ENCODE data around the gene PIM3.

Gene PIM3

GRCh38 chr22:49960159-49961004 lies at the start of gene PIM3:
PIM3 (plus strand) TSS chr22:49960772; CDS start chr22:49960948, 176 bp downstream.
- FAIRE-seq: no peak

DNA sequence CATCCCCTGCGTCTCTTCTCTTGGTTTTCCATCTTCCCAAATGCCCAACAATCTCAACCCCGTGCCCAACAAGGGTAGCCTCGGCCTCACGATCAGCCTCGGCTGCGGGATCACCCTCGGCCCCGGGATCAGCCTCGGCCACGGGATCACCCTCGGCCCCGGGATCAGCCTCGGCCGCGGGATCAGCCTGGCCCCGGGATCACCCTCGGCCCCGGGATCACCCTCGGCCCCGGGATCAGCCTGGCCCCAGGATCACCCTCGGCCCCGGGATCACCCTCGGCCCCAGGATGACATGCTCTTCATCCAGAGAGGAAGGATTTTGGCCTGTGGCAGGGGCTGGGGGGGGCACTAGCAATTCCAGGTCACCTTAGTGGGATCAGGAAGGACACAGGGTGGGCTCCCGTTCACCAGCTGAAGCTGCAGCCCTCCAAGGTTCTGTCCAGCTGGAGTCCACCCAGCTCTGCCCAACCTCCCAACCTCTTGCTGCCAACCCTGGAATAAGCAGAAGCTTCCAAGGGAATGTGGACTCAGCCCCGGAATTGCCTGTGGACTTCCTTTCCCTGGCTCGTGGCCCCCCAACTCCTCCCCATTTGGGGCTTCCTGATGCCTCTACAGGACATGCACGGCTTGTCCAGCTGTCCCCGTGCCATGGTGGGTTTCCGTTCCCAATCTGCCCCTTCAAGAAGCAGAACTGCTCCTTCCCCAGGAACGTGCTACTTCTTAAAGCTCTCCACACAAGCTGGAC lies 48.5 kb upstream of the PIM3 start:
- FAIRE-seq: no peak

- no peak for FAIRE-seq
Observed at GRCh38 chr22:49913026-49913425, 47.5 kb upstream of the PIM3 start.

DNA sequence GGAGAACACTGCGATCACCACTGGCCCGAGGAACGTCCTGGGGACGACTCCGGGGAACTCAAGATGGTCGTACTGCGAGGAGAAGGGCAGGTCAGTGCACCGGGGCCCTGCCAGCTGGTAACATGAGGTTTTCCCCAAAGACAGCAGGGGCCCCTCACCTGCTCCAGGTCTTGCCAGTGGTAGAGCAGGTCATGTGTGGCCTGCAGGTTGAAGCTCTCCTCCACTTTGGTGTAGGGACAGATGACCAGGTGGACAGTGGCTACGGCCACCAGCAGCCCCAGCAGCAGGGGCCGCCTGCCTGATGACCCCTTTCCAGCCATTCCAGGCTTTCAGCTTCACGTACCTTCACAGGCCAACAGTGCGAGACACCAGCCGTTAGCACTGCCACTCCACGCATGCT lies 47.1 kb upstream of the PIM3 start:
- no peak for FAIRE-seq

GRCh38 chr22:49914256-49914655 lies 46.3 kb upstream of the PIM3 start:
- no peak for FAIRE-seq

GRCh38 chr22:49915610-49916009 lies 45.0 kb upstream of the PIM3 start:
- FAIRE-seq: no peak

DNA sequence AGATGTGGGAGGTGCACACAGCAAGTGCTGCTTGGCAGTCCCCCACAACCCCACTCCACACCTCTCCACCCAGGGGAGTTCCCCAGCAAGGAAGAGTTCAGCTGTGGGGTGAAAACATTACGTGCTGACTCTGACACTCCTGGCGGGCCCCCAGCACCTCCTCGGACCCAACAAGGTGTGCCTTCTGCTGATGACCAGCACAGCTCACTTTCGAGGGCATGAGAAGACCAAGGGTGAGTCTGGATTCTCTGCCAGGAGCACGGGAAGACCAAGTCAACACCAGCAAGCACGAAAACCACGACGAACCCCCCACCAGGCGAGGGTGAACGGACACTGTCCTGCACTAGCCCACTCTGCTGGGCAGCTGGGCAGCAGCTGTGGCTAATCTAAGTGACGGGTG lies 43.7 kb upstream of the PIM3 start:
- no peak for FAIRE-seq

GRCh38 chr22:49917974-49918910 lies 42.3 kb upstream of the PIM3 start, which contains the start of the genes ALG12 and CRELD2:
ALG12 (minus strand) TSS chr22:49918438; CDS start chr22:49913765, 4,673 bp downstream.
CRELD2 (plus strand) TSS chr22:49918634; CDS start chr22:49918770, 136 bp downstream.
- no peak for FAIRE-seq

- FAIRE-seq: no peak
Observed at GRCh38 chr22:49918911-49919881, 41.4 kb upstream of the PIM3 start.

DNA sequence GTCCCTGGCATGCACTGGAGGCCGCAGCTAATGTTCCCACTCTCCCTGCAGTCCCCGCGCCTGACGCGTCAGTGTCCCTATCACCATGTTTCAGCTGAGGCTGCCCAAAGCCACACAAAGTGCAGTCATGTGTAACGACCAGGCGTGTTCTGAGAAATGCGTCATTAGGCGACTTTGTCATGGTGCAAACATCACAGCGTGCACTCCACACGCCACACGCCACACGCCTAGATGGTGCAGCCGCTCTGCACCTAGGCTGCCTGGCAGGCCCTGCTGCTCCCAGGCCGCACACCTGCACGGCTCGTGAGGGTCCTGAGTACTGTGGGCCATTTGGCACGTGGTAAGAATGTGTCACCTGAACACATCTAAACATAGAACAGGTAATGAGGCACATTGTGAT lies 39.7 kb upstream of the PIM3 start:
- FAIRE-seq: no peak

GRCh38 chr22:49921508-49922278 lies 38.9 kb upstream of the PIM3 start:
- FAIRE-seq: no peak

DNA sequence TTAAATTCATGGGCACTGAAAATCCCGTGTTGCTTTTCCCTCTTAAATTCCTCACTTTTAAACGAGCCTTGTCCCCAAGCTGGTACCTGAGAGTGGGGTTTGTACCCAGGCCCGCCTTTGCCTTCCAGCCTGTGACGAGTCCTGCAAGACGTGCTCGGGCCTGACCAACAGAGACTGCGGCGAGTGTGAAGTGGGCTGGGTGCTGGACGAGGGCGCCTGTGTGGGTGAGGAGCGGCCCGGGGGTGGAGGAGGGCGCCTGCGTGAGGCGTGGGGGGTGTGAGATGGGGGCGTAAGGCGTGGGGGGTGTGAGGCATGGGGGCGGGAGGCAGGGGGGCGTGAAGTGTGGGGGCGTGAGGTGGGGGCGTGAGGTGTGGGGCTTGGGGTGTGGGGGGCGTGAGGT lies 38.1 kb upstream of the PIM3 start:
- FAIRE-seq: no peak

DNA sequence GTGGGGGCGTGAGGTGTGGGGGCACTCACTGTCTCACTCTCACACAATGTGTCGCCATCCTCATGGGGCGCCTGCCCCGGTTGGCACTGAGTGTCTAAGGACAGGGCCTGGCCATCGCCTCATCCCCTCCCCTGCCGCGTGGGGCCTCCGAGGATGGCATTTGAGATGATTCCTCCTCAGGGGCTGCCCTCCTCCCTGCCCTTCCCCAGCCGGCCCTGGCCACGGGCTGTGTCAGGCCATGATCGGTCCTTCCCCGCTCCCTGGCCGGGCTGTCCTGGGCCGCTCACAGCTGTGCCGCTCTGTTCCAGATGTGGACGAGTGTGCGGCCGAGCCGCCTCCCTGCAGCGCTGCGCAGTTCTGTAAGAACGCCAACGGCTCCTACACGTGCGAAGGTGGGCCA lies 37.6 kb upstream of the PIM3 start:
- FAIRE-seq: no peak

DNA sequence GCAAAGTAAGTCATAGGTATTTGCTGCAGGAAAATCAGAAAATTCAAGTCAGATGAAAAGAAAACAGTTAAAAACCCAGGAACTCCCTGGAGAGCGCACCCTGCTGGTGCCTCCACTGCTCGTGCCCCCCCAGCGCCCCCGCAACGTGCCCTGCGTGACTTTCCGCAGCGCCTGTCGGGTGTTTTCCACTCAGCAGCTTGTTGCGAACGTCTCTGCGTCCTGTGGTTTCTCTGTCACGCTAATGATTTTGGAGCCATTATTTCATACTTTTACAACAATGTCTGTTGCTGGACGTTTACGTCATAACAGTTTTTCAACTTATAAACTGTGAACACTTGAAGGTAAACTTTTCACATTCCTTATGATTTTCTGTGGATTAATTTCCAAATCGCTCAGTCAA lies 37.1 kb upstream of the PIM3 start:
- no peak for FAIRE-seq

GRCh38 chr22:49924113-49924833 lies 36.3 kb upstream of the PIM3 start:
- no peak for FAIRE-seq

- FAIRE-seq: no peak
Observed at GRCh38 chr22:49925525-49926128, 34.9 kb upstream of the PIM3 start.

GRCh38 chr22:49926916-49927315 lies 33.7 kb upstream of the PIM3 start:
- no peak for FAIRE-seq

DNA sequence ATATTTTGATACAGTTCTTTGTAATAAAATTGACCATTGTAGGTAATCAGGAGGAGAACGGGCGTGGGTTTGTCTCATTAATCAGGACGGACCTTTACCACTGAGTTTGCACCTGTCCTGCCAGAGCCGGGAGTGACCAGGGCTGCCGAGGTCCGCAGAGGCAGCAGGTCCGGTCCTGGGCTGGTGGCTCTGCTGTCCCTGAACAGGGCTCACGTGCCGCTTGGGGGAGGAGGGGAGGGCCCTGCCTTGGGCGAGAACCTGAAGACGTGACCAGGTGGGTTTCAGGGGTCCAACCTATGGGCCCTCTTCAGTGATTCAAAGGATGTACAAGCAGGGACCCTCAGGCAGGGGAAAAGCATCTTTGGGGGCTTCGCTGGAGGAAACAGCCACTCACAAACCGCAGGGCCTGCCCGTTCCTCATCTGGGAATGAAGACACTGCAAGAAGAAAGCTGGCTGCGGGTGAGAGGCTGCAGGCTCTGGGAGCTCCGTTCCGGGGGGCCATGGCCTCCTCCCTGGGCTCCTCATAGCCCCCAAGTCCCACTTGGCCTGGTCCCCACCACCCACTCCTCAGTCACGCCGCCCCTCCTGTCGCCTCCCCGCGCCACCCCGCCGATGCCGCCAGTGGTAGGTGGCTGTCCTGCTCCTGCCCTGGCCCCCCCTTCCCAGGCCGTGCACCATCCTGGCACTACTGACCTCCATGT lies 32.9 kb upstream of the PIM3 start:
- FAIRE-seq: no peak

DNA sequence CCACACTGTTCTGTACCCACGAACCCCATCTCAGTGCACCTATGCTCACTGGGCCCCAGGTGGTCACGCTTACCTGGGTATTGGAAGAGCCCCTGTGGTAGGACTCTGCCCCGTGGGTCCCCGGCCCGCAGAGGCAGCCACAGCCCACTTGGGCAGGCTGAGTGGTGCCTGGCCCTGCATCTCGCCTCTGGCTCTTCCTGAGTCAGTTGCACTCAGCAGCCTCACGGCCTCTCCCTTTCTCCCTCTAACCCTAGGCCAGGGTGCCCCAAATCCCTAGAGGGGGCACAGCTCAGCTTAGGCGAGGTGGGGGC lies 32.4 kb upstream of the PIM3 start:
- no peak for FAIRE-seq
